IPS DF 19.7 (cell line): ENCODE measurements around the gene KYNU.

Experiments used
- DNase-seq: peaks from one replicate; pipeline ENCODE4 v3.0.0-alpha.2; 2013; ENCODE audit warnings: low read depth, low spot score

Gene KYNU

DNA sequence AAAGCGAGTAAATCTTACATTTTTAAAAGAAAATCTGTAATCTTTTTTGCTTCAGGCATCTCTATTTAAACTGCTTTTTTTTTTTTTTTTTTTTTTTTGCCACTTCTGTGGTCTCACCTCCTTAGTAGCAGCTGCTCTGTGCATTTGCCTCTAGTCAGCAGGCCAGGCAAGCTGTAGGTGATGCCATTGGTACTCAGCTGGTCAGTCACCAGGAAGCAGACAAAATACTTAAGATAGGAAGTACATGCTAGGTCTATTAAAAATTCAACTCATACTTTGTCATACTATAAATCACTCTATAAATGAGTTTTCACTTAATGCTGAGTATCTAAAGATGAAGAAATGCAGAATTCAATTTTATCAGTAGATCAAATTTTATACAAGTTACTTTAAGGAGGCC, 83.7 kb downstream of the KYNU start:
- DNase-seq, result no peak

DNA sequence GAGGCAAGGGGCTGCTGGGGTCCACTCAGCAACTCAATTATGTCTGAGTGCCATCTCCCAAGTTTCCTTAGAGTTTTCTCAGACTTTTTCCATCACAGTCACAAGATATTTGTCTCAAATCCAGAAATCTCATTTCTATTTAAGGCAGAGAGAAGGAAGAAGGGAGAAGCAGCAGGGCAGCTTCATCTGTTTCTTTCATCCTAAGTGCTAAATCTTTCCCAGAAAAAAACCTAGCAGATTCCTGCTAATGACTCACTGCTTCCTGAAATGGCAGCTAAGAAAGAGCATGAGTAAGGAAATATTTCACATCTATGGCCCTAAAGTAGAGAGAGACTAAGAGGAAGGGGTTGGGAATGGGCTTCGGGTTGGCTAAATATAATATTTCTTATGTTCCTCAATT, 88.0 kb downstream of the KYNU start:
- no peak for DNase-seq

DNA sequence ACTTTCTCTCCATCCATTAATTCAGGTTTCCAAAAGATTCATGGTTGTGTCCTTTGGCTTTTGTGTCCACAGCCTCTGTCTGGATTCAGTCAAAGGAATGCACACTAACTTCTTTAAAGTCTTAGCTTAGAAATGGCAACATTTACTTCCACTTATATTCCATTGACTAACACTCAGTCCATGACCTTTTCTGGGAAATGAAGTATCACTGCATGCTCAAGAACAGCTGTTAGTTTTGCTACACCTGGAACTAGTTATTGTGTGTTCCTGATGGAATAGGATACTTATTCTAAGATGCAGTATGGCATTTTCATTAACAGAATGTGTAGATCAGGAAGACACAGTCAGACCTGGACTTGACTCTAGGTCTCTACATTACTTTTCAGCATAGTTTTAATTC, 88.8 kb downstream of the KYNU start:
- no peak for DNase-seq

DNA sequence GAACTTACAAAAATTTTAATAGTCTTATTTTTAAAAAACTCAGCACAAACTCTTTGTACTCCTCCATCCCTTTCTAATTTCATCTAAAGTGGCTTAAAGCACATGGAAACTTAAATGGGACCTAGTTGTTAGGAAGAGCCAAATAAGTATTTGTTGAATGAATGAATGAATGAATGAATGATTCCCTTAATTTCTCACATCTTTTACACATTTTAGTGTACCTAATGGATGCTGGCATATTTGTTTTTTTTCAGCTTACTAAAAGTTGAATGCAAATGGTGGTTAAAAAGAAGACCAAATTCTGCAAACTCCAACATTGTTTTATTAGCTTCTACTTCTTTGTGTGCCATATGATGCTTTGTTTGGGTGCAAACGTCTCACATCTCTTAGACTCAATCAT, 89.6 kb downstream of the KYNU start:
- no peak for DNase-seq

DNA sequence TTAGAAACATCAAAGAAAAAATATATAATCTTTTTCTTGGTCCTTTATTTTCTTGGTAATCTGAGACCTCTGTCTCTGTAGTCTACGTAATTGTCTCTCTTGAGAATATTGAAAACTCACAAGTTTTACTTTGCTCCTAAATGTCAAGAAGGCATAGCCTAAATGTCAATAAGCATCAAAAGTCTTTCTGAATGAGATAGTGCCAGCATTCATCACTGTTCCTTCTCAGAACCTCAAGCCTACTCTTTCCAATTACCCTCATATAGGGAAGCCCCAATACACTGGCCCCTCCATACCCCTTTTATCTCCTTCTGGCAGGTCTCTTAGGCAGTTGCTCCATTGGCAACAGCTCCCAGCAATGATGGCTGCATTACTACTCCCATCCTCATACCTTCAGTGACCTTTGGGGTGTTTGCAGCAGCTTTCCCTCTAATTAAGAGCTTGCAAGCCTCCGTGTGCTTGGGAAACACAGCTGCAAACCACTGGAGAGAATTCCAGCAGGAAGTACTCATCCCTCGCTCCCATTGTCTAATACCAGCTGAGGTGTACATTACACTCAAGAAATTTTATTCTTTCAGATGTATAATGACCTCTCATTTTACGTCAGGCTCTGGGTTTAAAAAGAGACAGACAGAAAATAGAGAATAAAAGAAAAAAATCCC, 95.8 kb downstream of the KYNU start:
- no peak for DNase-seq

DNA sequence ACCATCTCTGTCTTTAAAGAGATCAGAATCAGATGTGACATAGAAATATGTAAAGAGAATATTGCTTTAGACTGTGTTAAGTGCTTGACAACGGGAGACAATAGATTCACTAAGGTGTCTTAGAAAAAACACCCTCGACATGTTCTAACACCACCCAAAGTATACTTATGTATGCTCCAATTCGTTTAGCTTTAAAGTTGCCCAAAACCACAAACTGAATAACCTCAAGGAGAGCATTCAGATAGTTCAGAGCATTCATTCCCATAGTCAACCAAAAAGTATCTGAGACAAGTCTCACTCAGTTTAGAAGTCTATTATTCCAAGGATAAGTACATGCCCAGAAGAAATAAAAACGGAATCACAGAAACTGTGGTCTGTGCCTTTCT, 96.4 kb downstream of the KYNU start:
- no peak for DNase-seq

DNA sequence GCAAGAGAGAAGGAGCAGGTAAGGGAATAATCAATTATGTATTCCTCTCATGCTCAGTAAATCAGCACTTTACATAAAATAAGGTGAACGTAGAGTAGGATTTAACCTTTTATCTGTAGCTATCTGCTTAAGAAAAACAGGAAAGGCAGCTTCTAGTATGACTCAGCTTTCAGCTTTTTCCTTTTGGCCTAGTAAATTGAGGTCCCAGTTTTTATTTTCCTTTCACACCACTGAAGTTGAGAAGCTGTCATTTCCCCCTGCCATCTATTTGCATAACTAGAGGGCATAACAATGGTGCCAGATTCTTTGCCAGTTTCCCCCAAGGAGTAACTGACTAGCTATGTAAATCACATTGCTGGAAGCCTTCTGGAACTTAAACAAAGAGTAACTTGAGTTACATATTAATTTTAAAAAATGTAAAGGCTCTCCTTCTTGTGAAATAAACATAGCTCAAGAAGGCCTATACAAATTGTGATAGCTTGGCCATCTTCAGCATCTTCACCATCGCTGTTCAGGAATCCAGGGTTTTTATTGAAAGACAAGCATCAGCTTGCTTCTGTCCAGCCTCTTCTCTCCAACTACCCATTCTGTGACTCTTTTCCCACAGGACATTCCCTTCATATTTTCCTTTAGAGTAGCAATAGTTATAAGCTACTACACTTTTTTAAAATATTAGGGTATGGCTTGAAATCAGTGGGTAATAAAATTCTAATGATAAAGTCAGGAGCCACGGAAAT, 97.0 kb downstream of the KYNU start:
- DNase-seq, result peak; percentile 84

DNA sequence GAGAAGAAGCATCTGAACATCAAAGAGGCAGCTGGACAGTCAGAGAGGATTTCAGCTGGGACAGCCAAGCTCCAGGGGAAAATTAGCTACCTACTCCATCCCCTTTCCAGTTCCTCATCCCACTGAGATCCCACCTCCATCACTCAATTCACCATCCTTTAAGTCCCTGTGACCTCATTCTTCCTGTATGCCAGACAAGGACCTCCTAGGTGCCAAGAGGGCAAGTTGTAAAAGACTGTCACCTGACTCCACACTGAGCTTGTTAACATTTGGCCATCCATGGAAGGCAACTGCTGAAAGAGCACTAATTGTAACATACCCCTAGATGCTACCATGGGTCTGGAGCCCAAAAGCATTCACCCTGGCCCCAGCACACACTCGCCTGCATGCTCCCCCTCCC, 97.8 kb downstream of the KYNU start:
- no peak for DNase-seq

DNA sequence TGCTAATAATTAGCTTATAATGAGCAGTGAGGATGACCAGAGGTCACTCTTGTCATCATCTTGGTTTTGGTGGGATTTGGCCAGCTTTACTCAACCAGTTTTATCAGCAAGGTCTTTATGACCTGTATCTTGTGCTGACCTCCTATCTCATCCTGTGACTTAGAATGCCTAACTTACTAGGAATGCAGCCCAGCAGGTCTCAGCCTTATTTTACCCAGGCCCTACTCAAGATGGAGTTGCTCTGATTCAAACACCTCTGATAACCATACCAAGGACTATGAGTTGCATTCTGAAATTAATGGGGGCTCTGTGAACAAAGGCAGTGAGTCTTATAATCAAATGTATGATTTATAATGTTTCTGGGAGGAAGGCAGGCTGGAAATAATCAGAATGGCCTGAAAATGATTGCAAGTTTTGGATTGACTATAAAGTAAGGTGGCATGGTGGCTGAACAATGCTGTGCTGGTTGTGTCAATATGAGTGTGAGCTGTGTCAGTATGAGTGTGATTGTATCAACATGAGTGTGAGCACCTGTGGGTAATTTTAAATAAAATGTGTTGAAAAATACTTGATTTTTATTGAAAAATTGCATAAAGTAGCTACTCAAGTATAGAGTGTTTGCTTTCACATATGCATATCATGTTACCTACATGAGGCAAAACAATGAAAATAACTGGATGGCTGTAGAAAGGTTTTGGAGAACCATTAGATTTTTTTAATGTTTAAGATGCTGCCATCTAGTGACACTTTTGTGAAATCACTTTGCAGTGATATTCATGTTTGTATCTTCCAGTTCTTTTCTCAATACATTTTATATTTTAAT, 103.0 kb downstream of the KYNU start:
- no peak for DNase-seq

DNA sequence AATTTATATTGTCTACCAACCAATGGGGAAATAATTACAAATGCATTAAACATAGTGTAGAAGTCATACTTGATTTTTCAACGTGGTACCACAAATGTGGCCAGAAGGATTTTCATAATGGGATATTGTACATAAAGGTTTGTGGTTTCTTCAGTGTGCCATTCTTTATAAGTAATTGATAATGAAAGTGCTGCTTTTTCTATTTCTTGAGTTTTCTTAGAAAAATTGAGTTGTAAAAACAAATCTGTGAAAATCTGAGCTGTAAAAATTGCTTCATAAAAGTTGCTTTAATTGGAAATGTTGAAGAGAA, 103.6 kb downstream of the KYNU start:
- no peak for DNase-seq

DNA sequence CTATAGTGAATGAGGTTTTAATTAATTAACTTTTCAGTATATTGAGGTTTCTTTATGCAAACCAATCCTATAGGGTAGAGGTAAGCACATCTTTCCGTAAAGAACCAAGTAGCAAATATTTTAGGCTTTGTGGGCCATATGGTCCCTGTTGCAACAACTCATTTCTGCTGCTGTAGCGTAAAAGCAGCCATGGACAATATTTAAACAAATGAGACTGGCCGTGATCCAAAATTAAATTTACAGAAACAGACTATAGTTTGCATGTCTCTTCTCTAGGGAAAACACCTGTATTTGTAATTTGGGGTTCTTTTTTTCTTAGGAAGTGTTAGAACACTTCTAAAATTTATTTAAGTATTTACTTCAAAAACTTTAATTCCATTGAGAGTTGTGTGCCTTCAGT, 104.3 kb downstream of the KYNU start:
- DNase-seq, result no peak

DNA sequence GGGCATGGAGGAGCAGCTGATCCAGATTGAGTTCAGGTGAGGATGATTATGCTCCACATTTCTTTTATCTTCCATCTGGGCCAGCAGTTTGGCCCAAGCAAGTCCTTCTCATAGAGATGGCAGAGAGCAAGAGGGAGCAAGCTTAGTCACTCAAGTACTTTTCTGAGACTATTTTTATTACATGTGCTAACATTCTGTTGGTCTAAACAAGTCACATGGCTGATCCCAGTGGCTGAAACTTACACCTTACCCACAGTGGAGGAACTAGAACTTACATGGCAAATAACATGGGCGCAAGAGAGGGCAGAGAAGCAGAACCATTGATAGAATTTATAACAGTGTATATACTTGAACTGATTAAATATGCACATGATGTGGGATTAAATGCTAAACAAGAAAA, 105.7 kb downstream of the KYNU start:
- DNase-seq, result no peak

DNA sequence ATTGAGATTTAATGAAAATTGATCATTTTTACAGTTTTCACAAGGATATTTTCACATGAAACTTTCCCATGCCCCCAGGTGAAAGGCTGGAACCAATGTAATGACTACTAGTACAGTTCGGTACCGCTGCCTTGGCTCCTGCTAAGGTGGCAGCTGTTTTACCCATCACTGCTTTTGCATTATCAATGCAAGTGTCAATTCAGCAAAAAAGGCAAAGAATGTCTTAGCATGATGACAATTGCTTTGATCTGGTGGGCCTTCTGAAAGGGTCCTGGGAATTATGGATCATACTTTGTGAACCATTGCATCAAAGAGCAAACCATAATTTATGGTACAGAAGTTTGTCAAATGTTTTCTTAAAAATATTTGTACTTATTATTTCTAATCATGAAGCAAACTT, 107.2 kb downstream of the KYNU start:
- no peak for DNase-seq

DNA sequence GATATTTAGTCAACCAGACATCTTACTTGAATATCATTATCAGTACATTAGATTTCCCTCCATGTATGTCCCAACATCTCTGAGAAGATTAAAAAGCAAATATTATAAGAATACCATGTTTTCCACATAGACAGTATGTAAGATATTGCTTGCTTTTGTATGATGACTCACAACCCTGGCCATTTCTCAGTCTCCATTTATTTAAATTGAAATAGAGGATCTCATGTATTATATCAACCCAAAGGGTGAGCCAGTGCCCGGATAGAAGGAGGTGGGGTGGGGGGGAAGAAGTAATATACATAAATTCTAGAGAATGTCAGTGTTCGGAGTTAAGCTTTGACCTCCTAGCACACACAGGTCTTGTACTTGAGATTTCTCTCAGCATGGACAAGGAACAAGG, 109.6 kb downstream of the KYNU start:
- no peak for DNase-seq

DNA sequence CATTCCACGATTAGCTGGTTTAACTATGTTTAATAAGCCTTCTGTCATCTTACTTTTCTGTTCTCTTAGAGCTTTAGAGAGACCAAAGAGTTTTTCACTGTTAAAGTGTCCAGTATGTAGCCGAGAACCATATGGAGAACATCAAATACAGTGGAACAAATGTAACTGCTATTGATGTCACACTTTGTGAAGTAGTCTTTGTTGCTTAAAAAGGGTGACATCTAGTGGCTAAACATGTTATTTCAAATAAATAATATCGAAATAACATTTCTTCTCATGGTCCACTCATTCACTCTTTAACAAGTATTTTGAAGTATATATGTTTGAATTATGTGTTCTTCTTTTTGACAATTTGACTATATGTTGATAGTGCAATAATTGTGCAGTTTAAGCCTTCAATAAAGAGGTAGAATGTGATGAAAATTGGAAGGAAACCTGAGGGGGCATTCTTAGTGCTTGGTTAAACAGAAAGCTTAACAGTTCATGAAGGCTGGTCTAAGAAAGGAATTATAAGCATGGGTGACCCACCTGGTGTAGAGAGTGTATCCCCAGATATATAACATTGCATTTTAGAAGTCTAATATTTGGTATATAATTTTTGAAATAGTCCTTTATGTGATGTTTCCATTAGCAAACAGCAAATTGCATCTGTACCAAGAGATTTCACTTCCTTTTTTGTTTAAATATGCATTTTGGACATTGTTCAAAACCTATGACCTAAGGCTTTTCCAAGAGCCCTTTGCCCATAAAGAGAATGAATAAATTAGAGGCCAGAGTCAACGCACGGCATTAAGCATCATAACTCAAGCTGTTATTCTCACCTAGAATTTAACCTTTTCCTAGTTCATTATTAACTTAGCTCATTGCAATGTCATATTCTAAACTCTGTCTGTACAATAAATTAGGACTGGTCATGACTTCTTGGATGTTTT, 112.1 kb downstream of the KYNU start:
- DNase-seq, result no peak

DNA sequence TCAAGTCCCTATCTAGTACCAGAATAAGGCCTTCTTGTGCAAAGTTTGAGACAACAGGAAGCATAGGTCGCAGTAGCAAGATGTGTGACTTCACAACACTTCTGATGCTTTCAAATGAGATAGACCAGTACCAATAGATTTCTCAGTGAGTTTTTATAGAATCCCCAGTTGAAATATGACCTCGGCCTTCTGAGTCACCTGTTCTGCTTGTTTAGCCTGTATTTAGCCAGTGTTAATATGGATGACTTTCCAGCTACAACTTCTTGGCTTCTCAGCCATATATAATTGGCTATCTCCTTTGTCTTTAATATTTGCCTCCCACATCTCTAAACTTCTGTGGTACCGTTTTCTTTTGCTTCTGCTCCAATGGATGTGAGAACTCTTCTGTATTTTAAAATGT, 113.8 kb downstream of the KYNU start:
- DNase-seq, result no peak

DNA sequence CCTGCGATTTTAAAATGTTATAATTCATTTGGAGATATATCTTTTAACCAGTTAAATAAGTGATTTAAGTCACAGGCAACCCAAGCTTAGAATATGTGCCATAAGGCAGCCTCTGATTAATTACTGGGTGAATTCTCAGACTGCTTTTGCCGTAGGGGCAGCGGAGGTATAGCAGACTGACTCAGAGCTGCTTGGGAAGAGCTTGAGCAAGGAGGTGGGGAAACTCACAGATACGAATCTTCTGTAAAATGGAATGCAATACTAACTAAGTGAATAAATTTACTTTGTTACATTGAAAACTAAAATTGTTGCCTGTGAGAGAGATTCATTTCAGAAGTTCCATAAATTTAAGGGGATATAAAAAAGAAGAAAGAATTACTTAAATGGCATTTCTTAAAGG, 115.4 kb downstream of the KYNU start:
- DNase-seq, result no peak

DNA sequence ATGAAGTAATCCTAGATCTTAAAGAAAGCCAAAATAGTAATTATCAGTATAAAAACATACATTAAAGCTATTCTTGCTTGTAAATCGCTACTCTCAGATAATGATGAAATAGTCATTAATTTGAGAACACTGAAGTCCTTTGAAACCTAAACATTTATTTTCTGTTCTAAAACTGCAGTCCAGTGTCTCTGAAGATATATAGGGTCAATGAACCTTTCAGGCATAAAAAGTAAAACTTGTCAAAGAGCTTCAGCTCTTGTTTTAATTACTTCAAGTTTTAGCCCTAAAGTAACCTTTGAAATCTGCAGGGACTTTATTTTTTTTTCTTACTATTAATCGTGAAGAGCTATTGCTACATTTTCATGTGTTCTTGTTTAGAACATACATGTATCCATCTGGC, 116.3 kb downstream of the KYNU start:
- DNase-seq, result no peak

DNA sequence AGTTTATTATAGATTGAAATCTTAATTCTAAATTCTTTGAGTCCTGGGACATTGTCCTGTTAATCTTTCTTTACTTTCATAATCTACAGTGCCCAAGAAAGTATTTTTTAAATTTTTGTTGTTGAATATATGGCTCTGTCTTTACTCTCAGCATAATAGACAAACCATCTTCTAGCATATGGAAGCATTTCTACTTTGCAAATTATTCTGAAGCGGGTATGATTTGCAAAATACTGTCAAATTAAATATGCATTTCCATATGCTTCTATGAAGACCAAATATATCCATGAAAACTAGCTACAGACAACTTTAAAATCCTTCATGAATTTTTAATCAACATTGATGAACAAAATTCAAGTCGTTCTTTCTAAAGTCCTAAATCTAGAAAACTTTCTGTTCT, 117.2 kb downstream of the KYNU start:
- no peak for DNase-seq

DNA sequence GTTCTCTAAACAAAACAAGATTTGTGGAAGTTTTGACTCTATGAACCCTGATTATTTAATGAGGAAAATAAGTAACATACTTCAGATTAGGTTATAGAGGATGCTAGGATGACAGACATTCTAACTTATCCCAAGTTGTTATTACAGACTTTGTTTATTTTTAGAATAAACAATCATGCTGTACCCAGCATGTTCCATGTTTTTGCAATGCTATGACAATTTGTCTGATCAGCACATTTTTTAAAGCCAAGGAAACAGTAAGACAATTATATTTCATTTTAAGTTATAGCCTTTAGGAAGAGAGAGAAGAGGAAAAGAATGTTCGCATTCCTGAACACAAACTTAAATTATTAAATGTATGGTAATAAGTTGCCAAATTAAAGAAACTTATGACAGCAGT, 119.8 kb downstream of the KYNU start:
- DNase-seq, result no peak

DNA sequence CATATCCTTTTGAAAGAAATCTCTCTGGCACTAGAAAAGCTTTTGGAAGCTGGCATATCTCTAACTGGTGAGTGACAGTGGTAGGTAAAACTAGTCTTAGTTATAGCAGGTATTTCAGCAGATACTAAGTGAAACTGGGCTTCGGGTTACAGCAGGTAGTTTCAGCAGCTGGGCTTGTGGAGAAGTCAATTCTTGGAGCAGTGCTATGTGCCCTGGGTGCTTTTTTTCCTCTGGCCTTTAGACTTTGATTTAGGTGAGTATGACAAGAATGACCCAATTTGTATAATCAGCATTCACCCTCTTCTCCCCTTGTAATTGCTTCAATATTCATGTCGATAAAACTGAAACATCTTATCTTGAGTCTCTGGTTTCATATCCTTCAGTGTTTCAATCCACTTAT, 123.1 kb downstream of the KYNU start:
- no peak for DNase-seq

DNA sequence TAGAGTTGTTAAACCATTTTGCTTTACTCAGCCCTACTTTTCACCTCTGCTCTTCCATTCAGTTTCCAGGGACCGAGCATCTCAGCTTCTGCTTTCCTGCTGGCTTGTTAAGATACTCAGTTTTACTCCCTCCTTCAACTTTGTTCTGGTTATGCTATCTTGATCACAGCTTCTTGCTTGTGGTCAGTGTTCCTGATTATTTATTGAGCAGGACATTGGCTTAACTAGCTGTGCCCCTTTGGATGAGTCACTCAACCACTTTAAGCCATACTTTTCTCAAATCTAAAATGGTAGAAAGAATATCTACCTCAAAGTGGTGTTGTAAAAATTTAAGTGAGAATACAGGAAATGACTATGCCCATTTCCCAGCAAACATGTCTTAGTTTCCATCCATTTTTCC, 124.0 kb downstream of the KYNU start:
- no peak for DNase-seq
